HepG2 (cell line): Measurements from ENCODE around the gene IL1RAPL2. TPM values are rescaled to one million over a fixed set of nuclear protein-coding genes. Genes with fewer than 3 reads are reported as not detected.

ENCODE experiments used
- ATAC-seq: fragments of 200-7000 bp; cut with Tn5 transposase; 3 replicates; pipeline ENCODE4 v1.9.1; 2020; ENCODE audit warnings: mild to moderate bottlenecking, moderate library complexity
- BruUV-seq: library from RNA; stranded (reverse); fragments of 400-500 nt; replicated peaks from 2 replicates; lab custom pipeline; 2021; lab: Mats Ljungman, UMichigan
- CTCF ChIA-PET: fragments of 300-600 bp; formaldehyde crosslinking; extraction: SDS; loops from one replicate; lab custom pipeline; 2021; ENCODE audit warnings: low total read pairs, inconsistent platforms, low intra/inter-chr PET ratio; lab: Yijun Ruan, JAX
- POLR2A ChIA-PET: fragments of 350-600 bp; sonication (Branson Sonifier 250); formaldehyde crosslinking; loops from one replicate; lab custom pipeline; 2020; ENCODE audit warnings: antibody characterized with exemption, inconsistent platforms; lab: Yijun Ruan, JAX
- DNase-seq: peaks from one replicate; pipeline ENCODE4 v3.0.0-alpha.2; 2015; ENCODE audit warnings: low spot score
- FAIRE-seq: peaks from 3 replicates; lab custom pipeline; 2011; peaks lifted over from hg19 to GRCh38; lab: Jason Lieb, UNC
- H2AFZ ChIP-seq: one replicate; pipeline ENCODE4 v1.6.1; 2011; ENCODE audit warnings: low read length, inconsistent platforms
- H3K27ac ChIP-seq: fragments of 300-600 bp; 3 replicates; pipeline ENCODE4 v1.8.0; 2011; ENCODE audit warnings: mixed run types, mild to moderate bottlenecking, mixed read lengths, low read length, inconsistent platforms; ENCODE audit not compliant: insufficient read depth; ENCODE audit errors: extremely low read length
- H3K27me3 ChIP-seq, 2 experiments: fragments of 200-600 bp in 1 of 2; 2 replicates in 1 of 2; 3 replicates in 1 of 2; pipeline versions ENCODE4 v1.6.0 to v1.8.0; 2011; ENCODE audit warnings: low read length in 2 of 2, mild to moderate bottlenecking in 2 of 2, moderate library complexity in 2 of 2, inconsistent platforms in 1 of 2; ENCODE audit not compliant: insufficient read depth in 2 of 2, control insufficient read depth in 1 of 2
- H3K36me3 ChIP-seq, 2 experiments: fragments of 200-600 bp in 1 of 2; replicated peaks in 1 of 2; 2 replicates in 1 of 2; 3 replicates in 1 of 2; pipeline versions ENCODE4 v1.5.1 to v1.8.0; 2011; ENCODE audit warnings: low read length in 2 of 2, inconsistent platforms in 1 of 2; ENCODE audit not compliant: insufficient read depth in 2 of 2, control insufficient read depth in 1 of 2
- H3K4me1 ChIP-seq: 2 replicates; pipeline ENCODE4 v1.5.1; 2012; ENCODE audit warnings: low read length, inconsistent platforms; ENCODE audit not compliant: insufficient read depth
- H3K4me2 ChIP-seq: 2 replicates; pipeline ENCODE4 v1.6.0; 2011; ENCODE audit warnings: low read depth, low read length, inconsistent platforms
- H3K4me3 ChIP-seq, 3 experiments: fragments of 200-600 bp in 1 of 3; sonication (generic), shearing (Covaris generic) in 1 of 3; replicated peaks in 1 of 3; 2 replicates each; pipeline ENCODE4 v1.5.1; 2011 to 2016; ENCODE audit warnings: low read length in 3 of 3, inconsistent platforms in 2 of 3, low read depth in 2 of 3, mild to moderate bottlenecking in 2 of 3, control low read depth in 1 of 3, mixed read lengths in 1 of 3; ENCODE audit not compliant: insufficient read depth in 1 of 3
- H3K79me2 ChIP-seq: one replicate; pipeline ENCODE4 v1.6.1; 2011; ENCODE audit warnings: low read length, inconsistent platforms; ENCODE audit not compliant: insufficient read depth
- H3K9ac ChIP-seq: 2 replicates; pipeline ENCODE4 v1.6.0; 2011; ENCODE audit warnings: mild to moderate bottlenecking, low read depth, low read length, inconsistent platforms; ENCODE audit not compliant: insufficient read depth
- H3K9me3 ChIP-seq: 2 replicates; pipeline ENCODE4 v1.5.1; 2012; ENCODE audit warnings: mild to moderate bottlenecking, low read length
- H4K20me1 ChIP-seq: 2 replicates; pipeline ENCODE4 v1.6.0; 2011; ENCODE audit warnings: inconsistent platforms, mild to moderate bottlenecking, low read length, moderate library complexity; ENCODE audit not compliant: insufficient read depth
- GABPB1 ChIP-seq: IDR thresholded peaks from 2 replicates; pipeline ENCODE4 v1.6.1; 2016; ENCODE audit warnings: mild to moderate bottlenecking, missing genetic modification reagents, moderate library complexity, missing compliant biosample characterization
- MXD3 ChIP-seq: IDR thresholded peaks from 2 replicates; pipeline ENCODE4 v1.6.1; 2016; ENCODE audit warnings: mild to moderate bottlenecking, missing biosample characterization, missing genetic modification reagents
- SOX6 ChIP-seq, 2 experiments: fragments of 450-650 bp in 1 of 2; sonication (generic) in 1 of 2; formaldehyde crosslinking in 1 of 2; IDR thresholded peaks; 2 replicates each; pipeline versions ENCODE4 v1.4.0 to v1.6.1; 2017 to 2020; ENCODE audit warnings: antibody characterized with exemption in 1 of 2, mild to moderate bottlenecking in 1 of 2, missing genetic modification reagents in 1 of 2
- ZNF557 ChIP-seq: sonication (generic); formaldehyde crosslinking; IDR thresholded peaks from 2 replicates; pipeline ENCODE4 v1.4.0; 2020; ENCODE audit warnings: missing genetic modification reagents
- ZNF598 ChIP-seq: sonication (generic); formaldehyde crosslinking; IDR thresholded peaks from 2 replicates; pipeline ENCODE4 v1.5.1; 2020; ENCODE audit warnings: mild to moderate bottlenecking, missing genetic modification reagents, borderline replicate concordance
- ZXDC ChIP-seq: sonication (generic); formaldehyde crosslinking; IDR thresholded peaks from 2 replicates; pipeline ENCODE4 v1.5.0; 2020; ENCODE audit warnings: mild to moderate bottlenecking, missing genetic modification reagents
- in situ Hi-C: cut with HindIII; loops from 2 replicates; pipeline ENCODE4 v1.10.0; 2017; ENCODE audit warnings: low pct_unique_long_range_greater_than_20kb; ENCODE audit not compliant: extremely low pct_ligation_motif_present
- intact Hi-C: fragments of 100-400 bp; cut with micrococcal nuclease; formaldehyde crosslinking; loops from one replicate; pipeline ENCODE4 v1.10.0; 2022; ENCODE audit not compliant: unreplicated experiment
- polyA plus RNA-seq, 8 experiments: library from polyadenylated mRNA; depleted of rRNA in 3 of 8; stranded (reverse) in 7 of 8; unstranded in 1 of 8; fragments of >200 nt; fragmentation: Illumina TruSeq in 4 of 8; extraction: Trizol in 4 of 8; gene quantifications; 2 replicates each; pipeline versions ENCODE4 v1.2.1 to v1.2.3, GENCODE V29; 2011 to 2016; ENCODE audit warnings: low read depth in 4 of 8, missing spikeins in 1 of 8, mixed read lengths in 1 of 8; ENCODE audit not compliant: insufficient read depth in 1 of 8
- total RNA-seq, 5 experiments: library from RNA; depleted of rRNA; stranded (reverse); fragments of >200 nt; fragmentation: Illumina TruSeq; extraction: Trizol; gene quantifications; 2 replicates each; pipeline ENCODE4 v1.2.3, GENCODE V29; 2016; ENCODE audit warnings: low read depth in 1 of 5

The IL1RAPL2 gene
- total and polyA plus RNA-seq, 2 of the 13 experiments (the other 11 are each of a cell fraction or from before 2014, with no cell fraction given), result not detected

- ATAC-seq, result no peak
- Histone ChIP-seq H3K27me3 (no peaks in the 10 kb centered on the region), H3K27ac (no peak overlapping the region), H2AFZ (no peak overlapping the region), H4K20me1 (no peaks in the 10 kb centered on the region), H3K4me3 (no peak overlapping the region), H3K9ac (no peak overlapping the region), H3K4me2 (no peak overlapping the region), H3K9me3 (no peaks in the 10 kb centered on the region), H3K36me3 (no peaks in the 10 kb centered on the region), H3K4me1 (no peaks in the 10 kb centered on the region), H3K79me2 (no peaks in the 10 kb centered on the region)
- TF ChIP-seq SOX6 (IDR thresholded peaks at IDR 0.05) (no peak), SOX6 (CRISPR knock-in tag; IDR thresholded peaks at IDR 0.05) (no peak), ZNF557 (CRISPR knock-in tag) (no peak), GABPB1 (CRISPR knock-in tag) (no peak), MXD3 (no peak), ZXDC (CRISPR knock-in tag) (no peak), ZNF598 (no peak)
- POLR2A ChIA-PET, result no interaction called here
- no TSS peak for BruUV-seq
- in situ Hi-C loops, result no loop called here
- FAIRE-seq, result no peak
- intact Hi-C loops, result no loop called here
- no peak for DNase-seq
- CTCF ChIA-PET, result no interaction called here
These were observed 1149.7 kb downstream of the IL1RAPL2 start for GRCh38 chrX:105715746-105716145.
